Sigmoid colon (tissue), 4 donors: Measurements from ENCODE around the gene PREP.

Source experiments
- EP300 ChIP-seq, 4 donors: sonication (generic); formaldehyde crosslinking; IDR thresholded peaks; one replicate each; pipeline ENCODE4 v1.6.1; 2017; ENCODE audit warnings: antibody characterized with exemption in 4 of 4
- POLR2A ChIP-seq, 2 donors: fragments of 450-650 bp; IDR thresholded peaks; one replicate each; pipeline ENCODE4 v1.6.1; 2016; ENCODE audit warnings: antibody characterized with exemption in 2 of 2, mild to moderate bottlenecking in 2 of 2, moderate library complexity in 2 of 2
- POLR2AphosphoS5 ChIP-seq, 4 donors: sonication (generic); formaldehyde crosslinking; IDR thresholded peaks; one replicate each; pipeline ENCODE4 v1.6.1; 2017; ENCODE audit warnings: antibody characterized with exemption in 4 of 4
- TF ChIP-seq, protein P1 (sequence below), 4 experiments: fragments of 450-650 bp in 3 of 4; fragments of 200-600 bp in 1 of 4; IDR thresholded peaks; one replicate each; pipeline ENCODE4 v1.5.1; 2016 to 2019; ENCODE audit warnings: antibody characterized with exemption in 4 of 4, mild to moderate bottlenecking in 3 of 4, moderate library complexity in 2 of 4

DNA sequence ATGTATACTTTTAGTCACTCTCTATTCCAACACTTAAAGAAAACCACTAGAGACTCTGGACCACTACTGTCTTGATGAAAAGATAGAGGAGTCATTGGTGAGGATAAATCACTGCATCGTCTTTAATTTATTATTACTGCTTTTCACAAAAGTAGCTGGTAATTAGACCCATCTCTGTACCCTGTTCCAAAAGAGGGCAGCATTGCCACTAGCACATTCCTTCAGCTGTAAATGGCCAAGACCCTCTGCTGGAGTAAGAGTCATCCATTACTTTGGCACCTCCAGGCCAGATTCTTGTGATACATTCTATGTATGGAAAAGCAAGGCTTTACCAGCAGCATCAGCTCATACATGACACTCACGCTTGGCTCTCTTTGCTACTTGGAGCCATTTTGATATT lies 49.5 kb upstream of the PREP start:
- TF ChIP-seq, protein P1, sequence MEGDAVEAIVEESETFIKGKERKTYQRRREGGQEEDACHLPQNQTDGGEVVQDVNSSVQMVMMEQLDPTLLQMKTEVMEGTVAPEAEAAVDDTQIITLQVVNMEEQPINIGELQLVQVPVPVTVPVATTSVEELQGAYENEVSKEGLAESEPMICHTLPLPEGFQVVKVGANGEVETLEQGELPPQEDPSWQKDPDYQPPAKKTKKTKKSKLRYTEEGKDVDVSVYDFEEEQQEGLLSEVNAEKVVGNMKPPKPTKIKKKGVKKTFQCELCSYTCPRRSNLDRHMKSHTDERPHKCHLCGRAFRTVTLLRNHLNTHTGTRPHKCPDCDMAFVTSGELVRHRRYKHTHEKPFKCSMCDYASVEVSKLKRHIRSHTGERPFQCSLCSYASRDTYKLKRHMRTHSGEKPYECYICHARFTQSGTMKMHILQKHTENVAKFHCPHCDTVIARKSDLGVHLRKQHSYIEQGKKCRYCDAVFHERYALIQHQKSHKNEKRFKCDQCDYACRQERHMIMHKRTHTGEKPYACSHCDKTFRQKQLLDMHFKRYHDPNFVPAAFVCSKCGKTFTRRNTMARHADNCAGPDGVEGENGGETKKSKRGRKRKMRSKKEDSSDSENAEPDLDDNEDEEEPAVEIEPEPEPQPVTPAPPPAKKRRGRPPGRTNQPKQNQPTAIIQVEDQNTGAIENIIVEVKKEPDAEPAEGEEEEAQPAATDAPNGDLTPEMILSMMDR (IDR thresholded peaks at IDR 0.05): no peak
- TF ChIP-seq POLR2A (IDR thresholded peaks at IDR 0.05) (no peak), EP300 (IDR thresholded peaks at IDR 0.05) (no peak), POLR2AphosphoS5 (IDR thresholded peaks at IDR 0.05) (no peak)
